Measurements from ENCODE around the gene MOGAT2.
"Not testable (repeated sequence)": the region's sequence is repeated elsewhere in the genome, so short reads cannot be mapped to it uniquely, and the experiment has no call there.

Gene MOGAT2

DNA sequence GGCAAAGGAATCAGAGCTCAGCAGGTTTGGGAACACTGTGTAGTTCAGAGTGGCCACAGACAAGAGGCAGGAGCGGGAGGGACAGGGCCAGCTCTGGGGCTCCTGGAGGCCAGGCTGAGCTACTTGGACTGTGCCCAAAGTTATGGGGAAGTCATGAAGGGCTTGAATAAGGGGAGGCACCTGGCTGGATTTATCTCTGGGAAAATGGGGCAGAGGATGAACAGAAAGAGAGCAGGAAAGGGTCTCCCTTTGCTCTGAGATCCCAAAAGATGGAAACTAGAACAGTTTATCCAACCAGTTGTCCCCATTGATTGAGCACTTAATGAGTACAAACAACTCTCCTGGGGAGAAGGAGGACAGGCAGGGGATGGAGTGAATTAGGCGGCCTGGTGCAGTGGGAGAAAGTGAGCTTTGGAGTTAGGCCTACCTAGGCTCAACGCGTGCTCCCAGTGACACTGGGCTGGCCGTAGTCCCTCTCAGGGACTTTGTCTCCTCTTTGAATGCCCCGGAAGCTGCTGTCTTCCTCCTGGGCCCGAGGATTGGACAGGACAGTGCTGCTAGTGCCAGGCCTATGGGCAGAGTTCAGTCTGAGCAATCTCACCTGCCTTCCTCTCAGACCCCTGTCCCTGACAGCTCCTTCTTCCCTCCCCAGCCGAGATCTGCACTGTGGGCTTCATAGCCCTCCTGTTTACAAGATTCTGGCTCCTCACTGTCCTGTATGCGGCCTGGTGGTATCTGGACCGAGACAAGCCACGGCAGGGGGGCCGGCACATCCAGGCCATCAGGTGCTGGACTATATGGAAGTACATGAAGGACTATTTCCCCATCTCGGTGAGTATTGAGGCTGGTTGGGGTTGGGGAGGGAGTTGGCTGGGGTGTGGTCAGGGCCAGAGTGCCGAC lies 2.0 kb downstream of the MOGAT2 start:
- ATAC-seq, result no peak

DNA sequence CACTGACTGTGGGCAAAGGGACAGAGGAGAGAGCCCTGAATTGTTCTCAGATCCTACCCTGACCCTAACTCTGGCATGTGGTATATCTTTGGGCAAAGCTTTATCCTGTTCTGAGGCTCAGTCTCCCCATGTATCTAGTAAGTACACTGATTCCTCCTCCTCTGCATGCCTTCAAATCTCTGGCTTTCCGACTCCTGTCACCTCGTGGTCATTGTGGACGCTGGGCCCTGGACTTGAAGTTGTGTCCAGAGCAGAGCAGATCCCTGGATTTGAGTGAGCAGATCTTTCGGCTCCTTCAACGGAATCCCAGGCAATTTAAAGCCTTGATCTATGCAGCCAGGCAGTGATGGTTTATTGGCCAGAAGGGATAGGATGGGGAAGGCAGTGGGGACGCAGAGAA lies 3.0 kb downstream of the MOGAT2 start:
- no peak for ATAC-seq

DNA sequence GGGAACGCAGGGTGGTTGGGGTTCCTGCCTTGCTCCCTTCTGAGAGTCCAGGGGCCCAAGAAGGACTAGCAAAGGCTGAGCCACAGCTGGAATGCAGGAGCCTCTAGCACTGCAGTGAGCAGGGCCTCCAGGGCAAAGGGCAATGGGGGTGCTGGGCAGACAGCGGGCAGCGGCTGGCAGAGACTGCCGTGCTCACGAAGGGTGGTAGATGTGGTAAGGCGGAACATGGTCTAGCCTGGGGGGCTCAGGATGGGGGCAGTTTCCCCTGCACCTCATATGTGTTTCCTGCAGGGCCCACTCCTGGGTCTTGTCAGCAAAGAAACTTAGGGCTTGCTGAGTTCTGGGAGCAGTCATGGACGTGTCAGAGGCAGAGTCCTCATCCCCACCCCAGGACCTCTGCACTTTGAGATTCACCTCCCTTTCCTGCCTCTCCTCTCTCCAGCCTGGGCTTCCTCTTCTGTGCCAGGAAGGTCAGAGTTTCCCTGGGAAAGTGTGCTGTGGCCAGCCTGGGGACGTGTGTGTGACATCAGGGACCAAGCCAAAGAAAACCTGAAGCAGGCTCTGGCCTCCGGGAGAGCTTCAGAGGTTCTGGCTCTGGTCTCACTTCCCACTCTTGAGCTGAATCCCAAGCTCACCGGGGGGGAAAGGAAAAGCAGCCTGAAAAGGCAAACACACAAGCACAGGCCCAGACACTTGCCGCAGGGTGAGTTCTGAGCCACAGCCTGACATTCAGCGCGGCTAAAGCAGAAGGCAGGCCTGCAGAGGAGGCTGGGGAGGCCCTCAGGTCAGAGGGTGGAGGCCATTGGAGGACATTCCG lies 4.4 kb downstream of the MOGAT2 start:
- ATAC-seq, result no peak

GRCh38 chr11:75722669-75723042 lies 5.0 kb downstream of the MOGAT2 start:
- ATAC-seq, result no peak

GRCh38 chr11:75725547-75726320 lies 8.1 kb downstream of the MOGAT2 start:
- no peak for ATAC-seq

DNA sequence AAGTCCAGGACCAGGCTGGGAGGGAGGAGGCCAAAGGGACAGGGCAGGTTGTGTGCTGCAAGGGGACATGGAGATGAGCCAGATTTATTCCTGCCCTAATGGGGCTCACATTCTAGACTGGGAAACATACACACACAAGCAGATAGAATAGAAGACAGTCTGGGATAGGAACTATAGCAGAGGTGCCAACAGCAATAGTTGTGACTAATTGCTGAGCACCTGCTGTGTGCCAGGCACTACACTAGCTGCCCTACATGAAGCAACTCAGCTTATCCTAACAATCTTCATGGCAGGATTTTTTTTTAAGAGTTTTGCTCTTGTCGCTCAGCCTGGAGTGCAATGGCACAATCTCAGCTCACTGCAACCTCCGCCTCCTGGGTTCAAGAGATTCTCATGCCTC lies 11.4 kb downstream of the MOGAT2 start:
- no peak for ATAC-seq

GRCh38 chr11:75731095-75731494 lies 13.5 kb downstream of the MOGAT2 start:
- no peak for ATAC-seq

DNA sequence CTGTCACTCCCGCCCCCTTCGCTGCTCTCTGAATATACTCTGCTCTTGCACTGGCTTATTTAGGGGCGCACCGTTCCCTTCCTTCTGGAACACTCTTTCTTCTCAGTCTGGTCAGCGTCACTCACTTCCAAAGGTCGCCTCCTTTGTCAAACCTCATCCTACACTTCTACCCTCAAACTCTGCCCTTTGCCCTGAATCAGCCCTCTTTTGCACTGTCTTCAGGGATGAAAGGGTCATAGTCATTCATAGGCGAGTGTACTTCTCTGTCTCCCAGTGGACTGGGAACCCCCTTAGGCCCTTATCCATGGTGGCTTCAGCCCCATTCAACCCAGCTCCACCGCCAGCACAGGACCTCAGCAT lies 15.4 kb downstream of the MOGAT2 start:
- no peak for ATAC-seq

- ATAC-seq, result peak in 1 of 2 donors; percentile 20
Observed at GRCh38 chr11:75733431-75734107, 15.9 kb downstream of the MOGAT2 start.

DNA sequence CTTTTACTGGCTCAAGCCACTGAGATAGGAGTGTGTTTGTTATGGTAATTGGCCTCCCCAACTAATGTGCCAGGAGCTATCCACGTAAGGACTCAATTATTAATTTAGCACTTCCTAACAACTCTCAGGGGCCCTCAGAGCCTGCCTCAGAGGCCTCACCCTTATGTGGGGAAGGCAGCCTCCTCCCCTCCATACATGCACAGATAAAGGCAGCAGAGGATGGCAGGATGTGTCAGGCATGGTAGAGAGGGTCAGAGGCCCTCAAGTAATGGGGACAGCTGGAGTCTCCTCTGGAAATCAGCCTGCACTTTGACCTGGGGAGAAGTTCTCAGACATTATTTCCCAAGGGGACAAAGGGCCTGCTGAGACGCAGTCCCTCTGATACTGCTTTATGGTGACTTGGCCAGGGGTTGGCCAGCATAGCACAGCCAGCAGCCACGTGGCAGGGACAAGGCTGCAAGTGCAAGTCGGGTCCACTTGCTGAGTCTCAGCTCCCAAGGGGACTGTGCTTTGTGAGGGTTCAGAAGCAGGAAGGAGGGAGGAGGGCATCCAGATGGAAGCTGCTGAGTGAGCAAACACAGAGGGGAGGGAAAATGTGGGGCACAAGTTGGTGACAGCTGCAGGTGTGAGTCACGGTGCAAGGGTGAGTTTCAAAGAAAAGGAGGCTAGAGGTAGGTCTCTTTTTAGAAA lies 17.0 kb downstream of the MOGAT2 start:
- ATAC-seq, result no peak

DNA sequence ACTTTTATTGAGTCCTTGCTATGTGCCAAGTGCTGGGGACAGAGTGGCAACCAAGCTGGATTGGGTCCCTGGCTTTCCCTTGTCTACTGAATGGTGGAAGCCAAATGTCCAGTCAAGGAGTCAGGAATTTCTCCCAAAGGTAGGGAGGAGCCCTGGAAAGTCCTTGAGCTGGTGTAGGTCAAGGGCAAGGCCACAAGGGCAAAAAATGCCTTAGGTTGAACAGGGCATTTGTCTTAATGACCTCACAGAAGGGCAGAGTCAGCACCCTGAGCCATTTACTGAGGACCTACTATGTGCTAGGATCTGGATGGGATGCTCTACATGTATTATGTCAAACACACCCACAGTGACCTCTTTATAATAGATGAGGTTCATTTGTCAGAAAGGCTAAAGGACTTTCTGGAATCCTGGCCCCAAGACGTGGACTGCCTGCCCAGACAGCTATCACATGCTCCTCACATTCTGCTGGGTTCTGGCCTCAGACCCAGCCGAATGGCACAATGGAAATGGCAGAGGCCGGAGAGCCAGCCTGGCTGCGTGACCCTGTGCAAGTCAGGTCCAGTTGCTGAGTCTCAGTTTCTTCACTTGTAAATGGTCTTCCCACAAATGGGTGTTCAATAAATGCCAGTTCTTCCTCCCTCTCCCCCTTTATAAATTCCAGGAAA lies 17.7 kb downstream of the MOGAT2 start:
- ATAC-seq, result no peak

GRCh38 chr11:75737314-75737713 lies 19.7 kb downstream of the MOGAT2 start:
- ATAC-seq, result no peak

DNA sequence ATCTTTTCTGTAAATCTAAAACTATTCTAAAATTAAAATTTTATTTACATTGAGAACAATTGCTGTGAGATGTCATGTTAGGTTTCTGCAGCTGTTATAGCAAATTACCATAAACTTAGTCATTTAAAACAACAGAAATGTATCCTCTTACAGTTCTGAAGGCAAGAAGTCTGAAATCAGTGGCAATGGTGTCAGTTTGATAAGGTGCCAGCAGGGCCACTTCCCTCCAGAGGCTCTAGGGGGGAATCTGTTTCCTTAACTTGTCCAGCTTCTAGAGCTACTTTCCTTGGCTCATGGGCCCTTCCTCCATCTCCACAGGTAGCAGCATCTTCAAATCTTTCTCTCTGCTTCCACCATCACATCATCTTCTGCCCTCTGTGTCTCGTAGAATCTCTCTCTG lies 23.0 kb downstream of the MOGAT2 start:
- ATAC-seq, result no peak

DNA sequence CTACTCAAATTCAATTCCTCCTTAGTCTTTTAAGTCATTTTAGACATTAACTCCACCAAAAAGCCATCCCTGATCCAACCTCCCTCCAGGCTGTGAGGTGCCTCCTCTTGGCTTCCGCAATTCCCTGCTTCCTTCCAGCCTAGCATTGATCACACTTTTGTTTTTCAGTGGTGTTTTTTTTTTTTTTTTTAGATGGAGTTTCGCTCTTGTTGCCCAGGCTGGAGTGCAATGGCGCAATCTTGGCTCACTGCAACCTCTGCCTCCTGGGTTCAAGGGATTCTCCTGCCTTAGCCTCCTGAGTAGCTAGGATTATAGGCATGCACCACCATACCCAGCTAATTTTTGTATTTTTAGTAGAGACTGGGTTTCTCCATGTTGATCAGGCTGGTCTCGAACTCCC lies 25.5 kb downstream of the MOGAT2 start:
- not testable (repeated sequence) for ATAC-seq

- ATAC-seq, result no peak
Observed at GRCh38 chr11:75743711-75744563, 26.3 kb downstream of the MOGAT2 start.

- ATAC-seq, result no peak
Observed at GRCh38 chr11:75745807-75746206, 28.2 kb downstream of the MOGAT2 start.

- not testable (repeated sequence) for ATAC-seq
Observed at GRCh38 chr11:75748729-75749273, 31.2 kb downstream of the MOGAT2 start.

DNA sequence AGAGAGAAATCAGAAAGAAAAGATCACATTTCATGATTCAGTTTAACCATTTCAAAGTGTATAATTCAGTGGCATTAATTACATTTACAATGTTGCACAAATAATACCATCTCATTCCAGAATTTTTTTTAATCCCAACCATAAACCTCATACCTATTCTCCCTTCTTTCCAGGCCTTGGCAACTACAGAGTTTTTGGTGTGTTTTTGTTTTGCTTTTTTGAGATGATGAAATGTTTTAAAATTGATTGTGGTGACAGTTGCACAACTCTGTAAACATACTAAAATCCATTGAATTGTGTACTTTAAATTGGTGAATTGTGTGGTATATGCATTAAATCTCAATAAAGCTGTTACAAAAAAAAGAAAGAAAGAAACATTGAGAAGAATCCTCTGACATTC lies 37.3 kb downstream of the MOGAT2 start:
- not testable (repeated sequence) for ATAC-seq

DNA sequence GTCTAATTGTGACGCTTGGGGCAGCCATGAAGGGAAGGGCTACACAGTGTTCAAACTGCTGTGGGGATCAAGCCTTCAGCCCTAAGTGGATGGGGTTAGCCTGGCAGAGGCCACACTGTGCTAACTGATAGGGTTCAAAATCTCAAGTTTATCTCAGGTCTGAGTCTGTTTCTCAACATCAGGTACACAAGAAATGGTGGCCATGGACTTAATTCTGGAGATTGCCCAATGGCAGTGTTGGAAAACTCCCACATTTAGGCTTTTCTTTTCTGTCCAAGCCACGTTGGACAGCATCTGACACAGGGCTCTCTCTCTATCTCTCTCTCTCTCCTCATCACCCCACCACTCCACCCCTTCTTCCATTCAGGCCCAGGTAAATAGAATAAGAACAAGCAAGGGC lies 40.0 kb downstream of the MOGAT2 start:
- no peak for ATAC-seq

DNA sequence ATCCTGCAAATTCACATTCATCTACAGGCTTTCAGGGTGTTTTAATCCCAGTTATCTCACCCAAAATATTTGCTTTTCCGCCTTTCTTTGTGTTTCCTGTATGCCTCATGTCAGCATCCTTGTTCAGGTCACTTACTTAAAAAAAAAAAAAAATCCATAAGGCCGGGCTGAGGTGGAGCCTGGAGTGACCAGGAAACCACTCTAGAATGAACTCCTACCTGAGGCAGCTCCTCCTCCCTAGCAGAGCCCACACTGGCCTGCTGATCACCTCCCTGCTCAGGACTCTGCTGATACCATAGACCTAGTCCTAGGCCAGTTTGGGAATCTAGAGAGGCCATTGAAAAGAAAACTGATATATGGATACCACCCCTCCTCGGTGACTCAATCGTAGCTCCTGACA lies 42.2 kb downstream of the MOGAT2 start:
- no peak for ATAC-seq
